Mesenteric fat pad (tissue), 1 donor: ENCODE results near the gene PPM1M. TPM values are rescaled to one million over a fixed set of nuclear protein-coding genes. Genes with fewer than 3 reads are reported as not detected.

ENCODE experiments used
- DNase-seq: peaks from one replicate; pipeline ENCODE4 v3.0.0-alpha.2; 2020; ENCODE audit warnings: low spot score
- total RNA-seq: library from RNA; stranded (reverse); fragmentation: NEBNext Ultra II Directional; extraction: Animal tissue kit (Norgen Biotek cat#: 25700); gene quantifications from one replicate; pipeline ENCODE4 v1.2.1, GENCODE V29; 2021
- donor health status: DM: yes; HTN: yes; CAD: no.

PPM1M gene
- total RNA-seq, 1 donor from 2014 or later: 26.8 TPM

DNA sequence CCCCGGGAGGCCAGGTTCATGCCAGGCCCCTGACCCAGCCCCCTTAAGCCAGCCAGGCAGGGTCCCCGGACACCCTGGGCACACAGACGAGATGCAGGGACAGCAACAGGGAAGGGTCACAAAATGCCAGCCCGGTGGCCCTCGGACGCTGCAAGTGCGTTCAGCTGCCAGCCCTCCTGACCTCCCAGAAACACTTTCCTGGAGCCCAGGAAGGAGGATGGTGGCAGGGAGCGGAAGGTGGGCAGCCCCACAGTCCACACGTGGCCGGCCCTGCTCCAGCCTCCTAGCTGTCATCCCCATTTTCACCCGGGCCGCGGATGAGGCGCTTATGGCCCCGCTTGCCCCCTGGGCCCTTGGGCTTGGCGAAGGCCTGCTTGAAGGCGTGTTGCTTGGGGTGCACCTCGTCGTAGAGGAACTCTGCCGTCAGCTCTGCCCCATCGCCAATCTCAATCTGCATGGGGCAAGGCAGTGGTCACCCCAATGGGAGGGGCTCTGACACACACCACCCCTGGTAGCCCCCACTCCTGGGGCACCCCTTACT lies 16.7 kb upstream of the PPM1M start:
- DNase-seq: no peak

DNA sequence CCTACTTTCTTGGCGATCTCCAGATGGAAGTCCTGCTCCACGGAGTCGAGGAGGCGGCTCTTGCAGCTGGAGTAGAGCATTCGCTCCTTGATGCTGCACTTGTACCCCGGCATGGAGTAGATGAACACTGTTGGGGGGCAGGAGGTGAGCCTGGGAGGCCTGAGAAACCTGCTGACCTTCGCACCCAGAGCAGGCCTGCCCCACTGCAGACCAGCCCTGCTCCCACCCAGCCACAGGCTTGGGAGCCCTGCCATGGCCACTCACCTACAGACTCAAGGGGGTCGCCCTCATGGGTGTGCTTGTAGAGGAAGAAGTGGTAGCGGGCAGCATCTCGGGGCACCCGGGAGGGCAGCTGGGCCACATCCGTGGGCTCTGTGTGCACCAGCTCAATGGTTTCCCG lies 15.9 kb upstream of the PPM1M start:
- no peak for DNase-seq

DNA sequence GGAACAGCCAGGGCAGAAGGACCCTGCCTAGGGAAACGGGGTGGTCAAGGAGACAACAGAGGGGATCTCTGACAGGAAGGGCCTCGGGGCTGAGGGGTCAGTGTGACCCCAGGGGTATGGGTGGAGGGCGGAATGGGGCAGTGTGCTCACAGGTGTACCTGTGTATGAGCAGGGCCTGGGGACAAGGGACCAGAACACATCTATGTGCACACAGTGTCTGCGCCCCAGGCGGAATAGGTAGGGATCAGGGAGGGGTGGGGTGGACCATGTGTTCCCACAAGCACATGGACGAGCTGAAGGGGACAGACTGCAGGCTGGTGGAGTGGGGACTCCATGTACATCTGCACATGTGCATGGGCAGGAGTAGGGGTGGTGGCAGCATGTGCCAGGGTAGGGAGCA lies 15.1 kb upstream of the PPM1M start:
- DNase-seq: no peak

DNA sequence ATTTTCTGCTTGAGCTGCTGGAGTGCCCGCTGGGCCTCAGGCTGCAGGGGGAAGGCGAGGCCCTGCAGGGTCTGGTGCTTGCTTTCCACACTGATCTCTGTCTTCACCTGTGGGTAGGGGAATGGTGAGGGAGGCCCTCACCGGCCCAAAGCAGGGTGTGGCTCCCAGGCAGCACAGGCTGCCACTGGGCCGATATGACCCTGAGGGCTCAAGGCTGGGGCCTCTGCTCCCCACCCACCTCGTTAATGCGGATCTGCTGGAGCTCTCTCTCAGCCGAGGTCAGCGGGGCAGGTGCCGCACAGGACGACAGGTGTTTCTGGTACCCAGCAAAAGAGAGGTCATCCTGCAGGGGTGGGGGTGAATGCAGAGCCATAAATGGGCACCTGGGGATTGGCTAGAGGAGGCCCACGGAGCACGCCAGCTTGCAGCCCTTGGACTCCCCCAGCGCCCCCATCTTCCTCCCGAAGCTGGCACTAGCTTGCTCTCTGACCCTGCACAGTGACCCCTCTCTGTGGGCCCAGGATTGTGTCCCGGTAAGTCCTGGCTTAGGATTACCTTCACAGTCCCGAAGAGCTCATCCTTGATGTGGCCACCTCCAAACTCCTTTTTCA lies 14.6 kb upstream of the PPM1M start:
- no peak for DNase-seq

DNA sequence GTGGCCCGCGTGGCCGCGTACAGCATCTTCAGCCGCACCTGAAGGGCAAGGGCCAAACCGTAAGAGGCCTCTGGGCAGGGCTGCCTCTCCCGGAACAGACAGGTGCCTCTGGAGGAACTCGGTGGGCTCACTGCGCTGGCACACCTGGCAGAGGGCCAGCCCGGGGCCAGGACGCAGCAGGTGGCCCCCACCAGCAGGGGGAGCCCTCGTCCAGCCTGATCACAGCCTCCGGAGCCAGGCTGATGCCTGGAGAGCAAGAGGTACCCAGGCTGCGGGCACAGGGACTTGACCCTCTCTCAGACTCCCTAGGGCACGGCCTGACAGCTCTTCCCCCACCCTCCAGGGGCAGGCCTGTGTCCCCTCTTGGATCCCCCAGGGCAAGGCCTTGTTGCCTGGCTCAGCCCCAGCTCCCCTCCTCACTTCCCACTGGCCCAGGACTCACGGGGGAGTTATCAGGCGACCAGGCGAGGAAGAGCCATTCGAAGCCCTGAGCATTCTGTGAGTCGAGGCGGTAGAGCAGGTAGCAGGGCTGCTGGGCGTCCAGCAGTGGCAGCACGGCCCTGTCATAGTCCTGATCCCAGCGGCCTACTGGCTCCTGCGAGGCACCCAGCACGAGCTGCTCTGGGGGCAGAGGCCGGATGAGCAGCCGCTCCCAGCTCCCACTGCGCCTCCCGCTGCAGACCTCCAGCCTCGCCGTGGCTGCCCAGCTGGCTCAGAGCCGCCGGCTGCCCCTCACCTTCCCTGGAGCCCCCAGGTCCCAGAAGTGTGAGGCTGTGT lies 13.9 kb upstream of the PPM1M start:
- DNase-seq: no peak

DNA sequence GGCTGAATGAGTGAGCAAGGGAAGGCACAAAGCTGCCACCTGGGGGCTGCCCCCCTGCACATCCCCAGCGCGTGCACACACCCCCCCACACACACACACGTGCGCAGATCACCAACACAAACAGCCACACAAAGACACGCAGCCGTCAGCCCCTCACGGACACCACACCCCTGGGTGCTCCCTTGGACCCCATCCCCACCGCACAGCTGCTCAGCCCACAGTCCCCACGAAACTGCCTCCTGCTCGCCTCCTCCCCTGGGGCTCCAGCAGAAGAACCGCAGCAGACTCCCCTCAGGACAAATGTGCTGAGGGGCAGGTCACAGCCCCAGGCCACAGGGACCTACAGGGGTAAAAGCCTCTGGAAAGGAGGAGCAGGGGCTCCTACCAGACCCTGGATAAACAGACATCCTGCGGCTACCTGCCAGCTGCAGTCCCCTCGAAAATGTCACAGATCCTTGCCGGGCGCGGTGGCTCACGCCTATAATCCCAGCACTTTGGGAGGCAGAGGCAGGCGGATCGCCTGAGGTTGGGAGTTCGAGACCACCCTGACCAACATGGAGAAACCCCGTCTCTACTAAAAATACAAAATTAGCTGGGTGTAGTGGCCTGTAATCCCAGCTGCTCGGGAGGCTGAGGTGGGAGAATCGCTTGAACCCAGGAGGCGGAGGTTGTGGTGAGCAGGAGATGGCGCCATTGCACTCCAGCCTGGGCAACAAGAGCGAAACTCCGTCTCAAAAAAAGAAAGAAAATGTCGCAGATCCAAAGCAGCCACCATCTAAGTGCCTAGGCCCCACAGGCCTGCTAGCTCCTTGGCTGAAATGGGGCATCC lies 13.1 kb upstream of the PPM1M start:
- DNase-seq: no peak

DNA sequence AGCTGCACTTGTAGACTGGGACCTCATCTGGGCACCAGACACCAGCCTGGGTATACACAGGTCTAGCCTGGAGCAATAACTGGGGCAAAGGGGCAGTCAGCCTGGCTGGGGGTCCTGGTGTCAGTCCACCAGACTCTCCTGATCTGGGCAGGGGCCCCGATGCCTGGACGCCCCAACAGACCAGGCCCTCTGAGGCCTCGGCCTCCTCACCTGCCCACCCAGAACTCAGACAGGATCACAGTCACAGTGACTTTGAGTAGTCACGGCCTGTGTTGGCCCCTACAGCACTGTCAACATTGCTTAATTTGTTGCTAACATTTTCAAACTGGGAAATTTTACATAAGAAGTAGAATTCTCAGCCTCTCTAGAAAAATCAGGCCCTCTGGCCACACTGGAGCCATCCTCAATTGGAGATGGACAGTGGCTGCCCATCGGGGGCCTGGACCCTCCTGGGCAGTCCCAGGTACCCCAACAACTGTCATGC lies 12.4 kb upstream of the PPM1M start:
- no peak for DNase-seq

DNA sequence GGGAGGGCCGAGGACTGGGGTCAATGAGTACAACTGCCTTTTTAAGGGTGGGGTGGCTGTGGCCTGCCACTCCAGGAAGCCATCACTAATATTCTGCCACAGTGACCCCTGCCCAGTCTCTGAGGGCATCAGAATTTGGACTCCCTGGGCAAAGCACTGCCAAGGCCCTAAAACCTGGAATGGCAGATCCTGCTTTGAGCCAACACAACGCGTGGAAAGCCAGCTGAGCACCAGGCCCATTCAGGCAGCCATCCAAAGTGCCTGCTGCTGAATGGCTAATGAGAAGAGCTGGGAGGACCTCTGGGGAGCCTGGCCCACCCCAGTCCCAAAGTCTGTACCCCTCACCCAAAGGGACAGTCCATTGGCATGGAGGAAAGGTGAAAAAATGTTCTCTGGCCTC lies 11.6 kb upstream of the PPM1M start:
- no peak for DNase-seq

DNA sequence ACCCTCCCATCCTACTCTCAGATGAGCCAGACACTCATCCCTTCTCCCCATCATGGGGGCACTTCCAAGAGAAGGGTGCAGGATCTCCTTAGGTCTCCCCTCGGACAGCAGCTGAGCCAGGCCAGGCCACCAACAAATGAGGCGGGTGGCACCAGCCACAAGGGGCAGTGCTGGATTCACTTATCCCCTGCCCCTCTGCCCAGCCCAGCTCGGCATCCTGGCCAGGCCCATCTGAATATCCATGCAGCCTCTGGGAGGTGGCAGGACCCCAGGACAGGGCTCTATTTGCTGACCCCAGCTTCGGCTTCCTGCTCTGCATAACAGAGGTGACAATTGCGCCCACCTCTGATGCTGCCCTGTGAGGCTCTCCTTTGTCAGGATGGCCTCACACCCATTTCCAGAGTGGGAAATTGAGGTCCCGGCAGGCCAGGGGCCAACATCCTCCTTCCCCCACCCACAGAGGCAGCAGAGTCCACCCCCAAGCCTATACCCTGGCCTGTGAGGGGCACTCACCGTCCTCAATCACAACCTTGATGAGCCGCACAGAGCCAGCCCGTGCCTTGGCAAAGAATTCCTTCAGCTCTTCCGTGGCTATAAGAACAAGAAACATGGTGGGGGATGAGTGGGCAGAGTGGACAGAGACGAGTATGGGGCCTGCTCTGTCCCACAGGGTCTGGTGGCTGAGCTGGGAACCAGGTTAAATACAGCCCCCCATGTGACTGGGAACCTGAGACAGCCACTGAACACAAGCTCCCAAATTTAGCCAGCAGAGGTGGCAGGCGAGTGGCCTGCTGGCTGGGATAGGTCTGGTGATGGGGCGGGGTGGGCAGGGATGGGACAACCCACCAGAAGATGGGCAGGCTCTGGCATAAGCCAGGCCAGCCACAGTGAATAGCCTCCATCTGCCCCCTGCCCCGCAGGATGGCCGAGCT lies 10.8 kb upstream of the PPM1M start:
- DNase-seq: no peak

DNA sequence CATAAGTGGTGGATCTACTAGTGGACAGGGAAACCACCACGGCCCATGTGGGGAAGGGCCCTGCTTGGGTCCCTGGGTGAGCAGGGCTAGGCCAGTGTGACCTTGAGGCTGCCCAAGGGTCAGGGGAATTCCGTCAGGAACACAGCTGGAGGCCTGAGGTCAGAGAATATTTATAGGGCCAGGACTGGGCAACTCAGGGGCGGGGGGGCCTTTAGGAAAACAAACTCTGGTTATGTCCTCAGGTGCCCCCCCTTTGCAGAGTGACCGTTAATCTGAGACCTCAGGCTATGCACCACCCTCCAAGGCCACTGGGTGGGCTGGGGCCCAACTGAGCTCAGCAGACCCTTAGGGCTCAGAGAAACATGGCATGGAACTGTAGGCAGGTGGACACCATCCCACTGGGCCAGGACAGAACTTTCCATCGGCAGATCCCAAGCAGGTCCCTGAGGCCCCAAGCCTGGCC lies 9.1 kb upstream of the PPM1M start:
- no peak for DNase-seq

DNA sequence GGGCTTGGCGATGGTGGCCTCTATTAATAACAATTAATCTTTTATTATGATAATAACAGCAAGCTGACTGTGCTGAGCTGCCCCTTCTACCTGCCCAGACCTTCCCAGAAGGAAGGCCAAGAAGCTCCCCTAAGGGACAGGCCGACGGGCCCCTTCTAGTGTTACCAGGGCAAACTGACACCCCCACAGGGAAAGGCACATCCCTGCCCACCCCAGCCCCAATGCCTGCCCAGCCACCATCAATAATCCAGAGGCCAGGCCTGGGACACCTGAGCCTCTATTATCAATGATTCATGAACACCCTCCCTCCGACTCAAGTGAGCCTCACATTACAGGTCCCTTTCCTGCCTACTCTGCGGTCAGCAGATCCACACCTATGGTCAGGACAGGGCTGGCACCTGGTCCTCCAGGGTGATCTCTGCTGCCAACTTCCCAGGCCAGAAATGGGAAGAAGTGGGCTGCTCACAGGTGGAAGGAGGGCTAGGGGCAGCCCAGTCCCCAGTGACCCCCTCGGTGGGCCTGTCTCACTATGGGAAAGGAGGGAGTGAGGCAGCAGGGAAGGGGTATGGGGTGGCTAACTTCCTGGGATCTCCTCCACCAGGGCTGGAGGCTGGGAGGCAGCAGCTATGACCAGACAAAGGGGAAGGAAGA lies 8.4 kb upstream of the PPM1M start:
- DNase-seq: no peak

DNA sequence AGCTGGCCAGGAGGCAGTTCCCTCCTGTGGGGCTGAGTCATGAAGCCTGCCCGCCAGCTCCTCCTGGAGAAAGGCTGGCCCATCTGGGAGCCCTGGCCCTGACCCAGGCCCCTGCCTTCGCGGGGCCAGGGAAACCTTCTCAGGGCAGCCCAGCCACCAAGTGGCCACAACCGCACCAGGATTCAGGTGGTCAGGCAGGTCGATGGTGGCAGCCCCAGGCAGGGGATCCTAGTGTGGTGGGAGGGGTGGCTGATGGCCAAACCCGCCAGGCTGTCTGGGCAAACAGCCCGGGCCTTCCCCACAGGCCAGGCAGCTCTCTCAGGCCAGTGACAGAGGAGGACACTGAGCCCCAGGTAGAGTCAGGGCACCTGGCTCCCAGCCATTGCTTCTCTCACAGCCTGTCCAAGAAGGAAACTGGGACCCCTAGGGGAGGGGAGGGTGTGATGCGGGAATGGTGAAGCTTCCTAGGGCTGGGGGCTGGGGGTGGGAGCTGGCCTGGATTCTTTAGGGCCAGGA lies 7.8 kb upstream of the PPM1M start:
- no peak for DNase-seq

DNA sequence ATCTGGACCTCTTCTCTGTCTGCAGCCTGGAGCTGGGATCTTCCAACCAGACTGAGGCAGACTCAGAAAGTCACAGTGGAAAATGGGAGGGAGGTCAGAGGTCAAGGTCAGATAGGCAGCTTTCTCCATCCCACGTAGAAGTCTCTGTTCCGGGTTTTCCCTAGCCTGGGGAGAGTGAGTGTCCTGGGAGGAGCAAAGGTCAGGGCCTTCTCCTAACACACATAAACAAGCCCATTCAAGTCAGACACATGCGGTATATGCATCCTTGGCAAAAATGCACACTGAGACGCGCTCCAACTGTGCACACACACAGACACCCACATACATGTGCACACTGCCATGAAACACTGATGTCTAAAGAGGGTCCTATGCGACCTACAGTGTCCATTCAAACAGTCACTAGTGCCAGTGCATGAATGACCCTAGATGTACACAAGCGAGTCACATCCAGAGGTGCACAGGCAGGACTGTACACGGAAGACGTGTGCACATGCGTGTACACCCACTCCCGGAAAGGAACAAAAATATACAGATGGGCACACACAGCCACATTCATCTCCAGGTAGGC lies 7.3 kb upstream of the PPM1M start:
- no peak for DNase-seq

DNA sequence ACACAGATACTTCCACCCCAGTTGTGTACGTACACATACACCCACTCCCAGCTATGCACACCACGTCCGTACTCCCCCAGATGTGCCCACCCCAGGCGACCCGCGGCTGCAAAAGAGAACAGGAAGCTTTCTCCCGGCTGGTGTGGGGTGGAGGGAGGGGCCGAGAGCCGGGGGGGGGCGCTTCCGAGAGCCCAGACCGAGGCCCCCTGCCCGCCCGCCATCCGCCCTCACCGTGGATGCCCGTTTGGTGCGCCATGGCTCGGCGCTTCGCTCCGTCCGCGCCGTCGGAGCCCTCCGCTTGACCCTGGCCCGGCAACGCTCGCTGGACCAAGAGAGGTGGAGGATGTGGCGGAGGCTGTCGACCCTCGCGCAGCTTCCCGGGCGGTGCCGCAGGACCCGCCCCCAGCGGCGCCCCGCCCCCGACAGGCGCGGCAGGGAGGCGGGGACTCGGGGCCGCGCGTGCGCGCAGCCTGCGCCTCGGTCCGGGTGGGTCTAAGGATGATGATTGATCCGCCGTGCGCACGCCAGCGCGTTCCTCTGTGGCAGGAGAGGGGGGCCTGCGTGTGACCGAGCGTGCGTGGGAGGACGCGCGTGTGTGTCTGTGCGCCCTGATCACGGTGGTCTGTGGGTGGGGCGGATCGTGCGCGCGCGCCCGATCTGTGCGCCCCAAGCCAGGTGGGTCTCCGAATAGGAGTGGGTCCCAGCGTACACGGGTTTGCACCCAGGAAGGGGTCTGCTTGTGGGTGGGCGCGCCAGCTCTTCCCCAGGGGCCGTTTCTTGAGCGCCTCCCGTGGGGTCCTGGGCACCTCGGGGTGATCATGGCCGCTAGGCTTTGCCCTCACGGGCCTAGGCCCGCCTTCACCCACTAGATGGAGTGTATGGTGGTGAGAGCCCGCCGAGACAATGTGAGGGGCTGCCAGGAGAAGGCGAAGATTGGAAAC lies 6.5 kb upstream of the PPM1M start, which contains the start of gene TWF2:
TSS of gene TWF2 (minus strand) at position 398 of the 941 bp plus-strand sequence. CDS start at position 256, 142 bp downstream.
- peak; percentile 95 for DNase-seq

DNA sequence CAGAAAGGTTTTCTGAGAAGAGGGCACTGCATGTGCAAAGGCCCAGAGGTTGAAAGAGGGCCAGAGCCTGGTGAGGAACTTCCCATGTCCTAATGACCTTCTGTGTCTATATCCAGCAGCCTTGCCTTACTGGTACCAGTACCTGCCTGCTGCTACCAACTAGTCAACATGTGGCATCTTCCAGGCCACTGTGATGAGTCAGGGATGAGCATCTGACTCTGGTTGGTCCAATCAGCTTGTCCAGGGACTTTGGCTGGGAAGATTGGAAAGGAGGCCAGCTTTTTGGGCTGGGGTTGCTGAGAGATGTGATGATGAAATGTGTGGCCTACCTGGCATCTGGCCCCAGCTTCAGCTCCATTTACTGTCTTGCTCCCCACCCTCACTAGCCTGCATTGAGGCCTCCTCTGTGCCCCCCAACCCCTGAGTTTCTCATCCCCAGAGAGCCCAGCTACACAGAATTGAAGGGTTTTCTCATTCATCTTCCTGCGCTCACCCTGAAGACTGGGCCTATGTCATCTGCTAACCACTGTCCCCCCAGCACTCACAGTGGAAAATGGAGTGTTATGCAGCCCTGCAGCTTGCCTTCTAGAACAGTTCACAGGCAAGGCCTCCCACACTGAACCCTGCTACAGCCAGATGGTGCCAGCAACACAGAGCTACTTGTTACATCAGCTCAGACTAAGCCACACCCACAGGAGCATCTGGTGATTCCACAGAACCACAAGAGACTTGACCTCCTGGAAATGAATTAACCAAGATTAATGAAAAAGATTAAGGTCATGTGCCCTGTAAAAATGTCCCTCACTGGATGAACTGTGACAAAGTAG lies 5.3 kb upstream of the PPM1M start:
- peak; percentile 82 for DNase-seq

DNA sequence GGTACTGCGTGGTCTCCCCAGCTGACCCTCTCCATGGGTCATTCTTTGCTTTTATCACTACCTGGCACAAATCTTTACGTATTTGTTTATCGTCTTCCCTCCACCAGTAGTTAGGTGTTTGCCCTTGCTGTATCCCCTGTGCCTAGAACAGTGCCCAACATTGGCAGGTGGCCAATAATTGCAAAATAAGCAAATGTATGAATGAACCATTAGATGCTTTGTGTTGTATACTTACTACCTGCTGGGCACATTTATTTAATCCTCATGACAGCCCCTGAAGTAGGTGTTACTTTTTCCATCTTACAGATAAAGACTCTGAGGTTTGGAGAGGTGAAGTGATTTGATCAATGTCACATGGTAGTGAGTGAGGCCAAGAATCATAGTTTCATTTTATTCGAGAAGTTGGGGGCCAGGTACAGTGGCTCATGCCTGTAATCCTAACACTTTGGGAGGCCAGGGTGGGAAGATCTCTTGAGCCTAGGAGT lies 4.6 kb upstream of the PPM1M start:
- no peak for DNase-seq

DNA sequence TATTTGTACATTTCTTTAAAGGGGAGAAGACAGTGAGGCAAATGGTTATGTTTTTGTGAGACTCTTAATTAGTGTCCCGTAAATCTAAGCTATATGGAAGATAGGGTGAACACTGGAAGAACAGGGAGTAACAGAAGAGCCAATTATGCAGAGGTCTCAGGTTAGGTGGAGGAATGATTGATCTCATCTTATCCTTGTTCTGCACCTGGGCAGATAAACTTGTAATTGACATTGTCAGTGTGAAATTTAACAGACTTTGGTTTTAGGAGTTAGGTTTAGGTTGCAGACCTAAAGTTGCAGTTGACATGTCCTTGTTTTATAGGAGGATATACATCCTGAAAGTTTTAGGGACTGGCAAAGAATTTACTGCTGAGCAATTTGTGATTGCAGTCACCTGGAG lies 3.5 kb upstream of the PPM1M start:
- DNase-seq: no peak
